Measurements from ENCODE around the gene PXYLP1. TPM values are rescaled to one million over a fixed set of nuclear protein-coding genes. Genes with fewer than 3 reads are reported as not detected.

The PXYLP1 gene
- total and polyA plus RNA-seq, 10 of the 15 experiments (the other 5 are each of a cell fraction or from before 2014, with no cell fraction given), result 0.06 to 1.7 (median 0.35) TPM

- TF ChIP-seq SMAD5 (IDR thresholded peaks at IDR 0.05; ENCODE audit: low read depth), result no peak
- no peak for TF ChIP-seq BCL3 (IDR thresholded peaks at IDR 0.05; ENCODE audit: borderline replicate concordance, insufficient read depth, low read depth, low read length, poor library complexity, severe bottlenecking)
- TF ChIP-seq ZBTB40 (IDR thresholded peaks at IDR 0.05; ENCODE audit: borderline replicate concordance), result no peak
- TF ChIP-seq RBBP5 (conservative IDR thresholded peaks at IDR 0.05), result no peak
- no peak for TF ChIP-seq MEF2B (IDR thresholded peaks at IDR 0.05; ENCODE audit: partially characterized antibody, poor library complexity, severe bottlenecking)
- no peak for TF ChIP-seq MEF2A (IDR thresholded peaks at IDR 0.05; ENCODE audit: insufficient read depth, low read depth, low read length)
- TF ChIP-seq ZBED1 (IDR thresholded peaks at IDR 0.05; ENCODE audit: borderline replicate concordance), result no peak
- TF ChIP-seq PKNOX1 (IDR thresholded peaks at IDR 0.05), result no peak
- TF ChIP-seq IRF5 (IDR thresholded peaks at IDR 0.05; ENCODE audit: borderline replicate concordance), result no peak
- TF ChIP-seq E4F1 (IDR thresholded peaks at IDR 0.05; ENCODE audit: borderline replicate concordance, partially characterized antibody), result no peak
- TF ChIP-seq USF1 (IDR thresholded peaks at IDR 0.05; ENCODE audit: borderline replicate concordance, extremely low read length, insufficient read depth, low read depth, low read length), result no peak
- no peak for TF ChIP-seq FOXM1 (IDR thresholded peaks at IDR 0.05; ENCODE audit: low read depth, low read length)
- TF ChIP-seq IKZF1 (conservative IDR thresholded peaks at IDR 0.05), result no peak
- TF ChIP-seq PBX3 (IDR thresholded peaks at IDR 0.05; ENCODE audit: insufficient replicate concordance, low read depth, low read length), result no peak
- no peak for TF ChIP-seq ETV6 (conservative IDR thresholded peaks at IDR 0.05 in 1 of 2, IDR thresholded peaks at IDR 0.05 in 1 of 2; ENCODE audit: borderline replicate concordance in 1 of 2, low read depth in 1 of 2)
- no peak for TF ChIP-seq ESRRA (IDR thresholded peaks at IDR 0.05; ENCODE audit: low read length)
Observed at GRCh38 chr3:141192345-141192744, 39.3 kb upstream of the PXYLP1 start (continued).

Data from GM12878 (cell line).